ENCODE data around the gene USH1G. TPM values are rescaled to one million over a fixed set of nuclear protein-coding genes. Genes with fewer than 3 reads are reported as not detected.
"Not testable (repeated sequence)": the region's sequence is repeated elsewhere in the genome, so short reads cannot be mapped to it uniquely, and the experiment has no call there.

The USH1G gene
- total RNA-seq, 2 donors from 2014 or later: 0.21 to 0.47 TPM

DNA sequence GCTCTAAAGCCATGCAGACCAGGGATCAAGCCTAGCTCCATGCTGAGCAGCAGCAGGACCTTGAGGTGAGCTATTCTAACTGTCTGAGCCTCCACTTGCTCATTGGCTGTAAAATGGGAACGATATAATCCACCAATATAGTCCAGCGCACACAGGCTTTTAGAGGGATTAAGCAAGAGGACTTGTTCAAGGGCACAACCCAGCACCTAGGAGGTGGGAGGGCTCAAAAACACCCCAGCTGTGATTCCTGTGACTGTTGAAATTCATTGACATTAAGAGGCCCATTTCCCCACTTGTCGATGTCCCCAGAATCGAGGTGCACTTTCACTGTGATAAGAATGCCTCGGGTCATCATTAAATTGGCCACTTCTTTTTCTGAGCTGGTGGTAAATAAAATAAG, 4.1 kb downstream of the USH1G start:
- ATAC-seq (no peak), DNase-seq (no peak)
- intact Hi-C loops (cut with DNase I): no loop called here

DNA sequence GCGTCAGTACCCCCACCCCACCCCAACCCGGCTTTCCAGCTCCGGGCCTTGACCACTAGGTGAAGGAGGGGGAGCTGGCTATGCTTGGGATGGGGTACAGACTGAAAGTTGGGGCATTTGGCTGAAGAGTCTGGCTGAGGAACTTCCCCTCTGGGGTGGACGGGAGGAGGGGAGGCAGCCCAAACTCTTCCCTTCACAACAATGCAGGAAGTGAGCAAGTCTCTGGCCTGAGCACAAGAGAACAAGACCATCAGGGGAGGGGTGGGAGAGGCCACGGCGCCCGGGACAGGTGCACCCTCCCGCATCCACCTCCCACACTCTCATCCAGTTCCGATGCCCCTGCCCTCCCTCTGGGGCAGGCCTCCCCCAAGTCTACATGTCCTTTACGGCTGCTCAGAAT, 5.6 kb downstream of the USH1G start:
- intact Hi-C loops (cut with DNase I): no loop called here
- ATAC-seq: peak in 1 of 2 donors; percentile 11
- DNase-seq: no peak

DNA sequence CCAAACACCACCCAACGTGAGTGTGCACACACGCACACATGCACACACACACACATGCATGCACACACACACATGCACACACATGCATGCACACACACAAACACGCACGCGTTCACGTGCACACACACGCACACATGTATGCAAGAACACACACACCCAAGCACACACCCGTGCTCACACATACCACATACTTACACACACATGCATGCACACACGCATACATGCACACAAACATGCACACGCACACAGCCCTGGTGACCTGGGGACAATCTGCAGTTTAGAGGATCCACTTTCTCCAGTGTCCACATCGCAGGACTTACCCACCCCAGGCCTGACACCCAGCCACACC, 6.2 kb downstream of the USH1G start:
- no peak for DNase-seq
- intact Hi-C loops (cut with DNase I): no loop called here
- no peak for ATAC-seq

DNA sequence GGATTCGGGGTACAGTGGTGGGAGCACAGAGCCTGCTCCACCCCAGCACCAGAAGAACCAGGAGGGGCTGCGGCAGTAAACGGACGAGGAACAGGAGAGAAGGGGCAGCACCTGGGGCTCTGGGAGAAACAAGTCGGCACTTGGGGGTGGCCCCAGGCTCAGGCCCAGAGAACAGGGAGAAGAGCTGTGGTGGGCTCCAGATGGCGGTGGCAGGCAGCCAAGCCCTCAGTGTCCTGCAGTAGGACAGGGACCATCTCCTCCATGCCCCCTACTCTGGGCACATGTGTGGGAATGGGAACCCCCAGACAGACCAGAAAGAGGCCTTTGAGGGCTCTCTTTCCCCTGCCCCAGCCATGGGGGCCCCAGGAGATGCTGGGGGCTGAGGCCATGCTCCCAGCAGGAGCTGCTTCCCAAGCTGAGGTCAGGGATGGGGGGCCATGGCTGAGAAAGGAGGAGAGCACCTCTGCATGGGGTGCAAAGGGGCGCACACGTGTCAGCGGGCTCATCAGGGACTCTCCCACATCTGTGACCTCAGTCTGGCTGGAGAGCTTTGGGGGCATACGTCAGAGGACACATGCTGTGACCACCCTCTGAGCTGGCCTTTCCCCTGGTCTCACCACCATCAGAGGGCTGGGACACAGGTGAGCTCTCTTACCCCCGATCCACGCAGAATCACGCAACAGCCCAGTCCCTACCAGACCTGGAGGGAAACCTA, 6.8 kb downstream of the USH1G start:
- intact Hi-C loops (cut with DNase I): no loop called here
- DNase-seq: no peak
- ATAC-seq: no peak

DNA sequence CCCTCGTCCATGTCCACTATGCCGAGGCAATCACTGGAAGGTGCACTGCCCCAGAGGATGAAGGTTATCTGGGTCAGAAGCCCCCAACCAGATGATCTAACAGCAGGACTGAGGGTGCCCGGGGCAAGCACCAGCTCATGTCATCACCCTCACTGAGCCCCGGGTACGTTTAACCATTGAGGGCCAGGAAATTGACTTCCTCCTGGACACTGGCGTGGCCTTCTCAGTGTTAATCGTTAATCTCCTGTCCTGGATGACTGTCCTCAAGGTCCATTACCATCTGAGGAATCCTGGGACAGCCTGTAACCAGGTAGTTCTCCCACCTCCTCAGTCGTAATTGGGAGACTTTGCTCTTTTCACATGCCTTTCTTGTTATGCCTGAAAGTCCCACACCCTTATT, 11.6 kb downstream of the USH1G start:
- DNase-seq; intact Hi-C loops (cut with DNase I); ATAC-seq: not testable (repeated sequence)

DNA sequence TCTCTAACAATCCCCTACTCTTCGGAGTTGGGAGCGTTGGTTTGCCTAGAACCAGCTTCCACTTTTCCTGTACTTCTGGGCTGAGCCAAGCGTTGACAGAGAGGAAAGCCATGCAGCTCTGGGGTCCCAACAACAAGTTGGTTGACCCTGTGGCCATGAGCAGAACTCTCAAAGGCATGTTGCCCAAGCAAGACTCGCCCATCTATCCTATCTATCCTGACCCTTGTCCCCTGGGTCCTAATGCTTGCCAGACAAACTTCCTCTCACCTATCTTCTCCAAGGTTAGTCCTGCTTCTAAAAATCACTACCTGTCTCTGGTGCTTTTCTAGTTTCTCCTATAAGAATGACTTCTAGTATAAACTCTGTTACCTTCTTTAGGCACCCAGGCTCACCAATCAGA, 14.0 kb downstream of the USH1G start:
- intact Hi-C loops (cut with DNase I); ATAC-seq; DNase-seq: not testable (repeated sequence)

DNA sequence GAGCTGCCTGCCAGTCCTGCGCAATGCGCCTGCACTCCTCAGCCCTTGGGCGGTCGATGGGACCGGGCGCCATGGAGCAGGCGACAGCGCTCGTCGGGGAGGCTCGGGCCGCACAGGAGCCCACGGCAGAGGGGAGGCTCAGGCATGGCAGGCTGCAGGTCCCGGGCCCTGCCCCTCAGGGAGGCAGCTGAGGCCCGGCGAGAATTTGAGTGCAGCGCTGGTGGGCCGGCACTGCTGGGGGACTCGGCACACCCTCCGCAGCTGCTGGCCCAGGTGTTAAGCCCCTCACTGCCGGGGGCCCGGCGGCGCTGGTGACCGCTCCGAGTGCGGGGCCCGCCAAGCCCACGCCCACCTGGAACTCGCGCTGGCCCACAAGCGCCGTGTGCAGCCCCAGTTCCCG, 16.0 kb downstream of the USH1G start:
- intact Hi-C loops (cut with DNase I): no loop called here
- ATAC-seq: no peak
- DNase-seq: no peak

DNA sequence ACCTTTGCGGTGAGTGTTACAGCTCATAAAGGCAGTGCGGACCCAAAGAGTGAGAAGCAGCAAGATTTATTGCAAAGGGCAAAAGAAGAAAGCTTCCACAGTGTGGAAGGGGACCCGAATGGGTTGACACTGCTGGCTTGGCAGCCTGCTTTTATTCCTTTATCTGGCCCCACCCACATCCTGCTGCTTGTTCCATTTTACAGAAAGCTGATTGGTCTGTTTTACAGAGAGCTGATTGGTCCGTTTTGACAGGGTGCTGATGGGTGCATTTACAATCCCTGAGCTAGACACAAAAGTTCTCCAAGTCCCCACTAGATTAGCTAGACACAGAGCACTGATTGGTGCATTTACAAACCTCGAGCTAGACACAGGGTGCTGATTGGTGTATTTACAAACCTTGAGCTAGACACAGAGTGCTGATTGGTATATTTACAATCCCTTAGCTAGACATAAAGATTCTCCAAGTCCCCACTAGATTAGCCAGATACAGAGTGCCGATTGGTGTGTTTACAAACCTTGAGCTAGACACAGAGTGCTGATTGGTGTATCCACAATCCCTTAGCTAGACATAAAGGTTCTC, 16.8 kb downstream of the USH1G start:
- DNase-seq; intact Hi-C loops (cut with DNase I); ATAC-seq: not testable (repeated sequence)

DNA sequence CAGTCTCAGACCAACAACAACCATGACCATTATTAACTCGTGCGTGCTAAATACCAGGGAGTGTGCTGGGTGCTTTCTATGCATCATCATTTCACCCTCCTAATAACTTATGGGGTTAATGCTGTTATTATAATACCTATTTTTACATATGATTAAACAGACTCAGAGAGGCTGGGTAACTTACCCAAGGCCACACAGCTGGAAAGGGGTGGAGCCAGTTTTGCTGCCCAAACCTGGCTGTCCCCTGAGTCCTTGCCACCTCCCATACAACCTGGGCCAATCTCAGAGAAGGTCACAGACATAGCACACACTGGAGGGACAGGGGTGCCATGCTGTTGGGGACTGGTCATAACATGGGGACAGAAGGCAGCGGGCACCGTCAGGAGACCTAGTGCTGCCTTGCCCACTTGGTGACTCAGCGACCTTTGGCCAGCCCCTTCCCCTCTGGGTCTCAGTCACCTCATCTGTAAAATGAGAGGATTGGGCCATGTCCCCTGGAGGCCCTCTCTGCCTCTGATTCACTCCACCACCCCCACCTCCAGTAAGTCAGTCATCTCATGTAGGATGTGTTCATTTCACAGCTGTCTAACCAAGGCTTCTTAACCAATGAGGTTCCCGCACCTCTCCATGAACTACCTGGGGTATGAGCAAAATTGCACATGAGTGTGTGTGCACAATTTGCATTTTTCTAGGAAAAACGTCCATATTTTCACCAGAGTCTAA, 18.2 kb downstream of the USH1G start:
- DNase-seq (no peak), ATAC-seq (no peak)
- intact Hi-C loops (cut with DNase I): no loop called here

DNA sequence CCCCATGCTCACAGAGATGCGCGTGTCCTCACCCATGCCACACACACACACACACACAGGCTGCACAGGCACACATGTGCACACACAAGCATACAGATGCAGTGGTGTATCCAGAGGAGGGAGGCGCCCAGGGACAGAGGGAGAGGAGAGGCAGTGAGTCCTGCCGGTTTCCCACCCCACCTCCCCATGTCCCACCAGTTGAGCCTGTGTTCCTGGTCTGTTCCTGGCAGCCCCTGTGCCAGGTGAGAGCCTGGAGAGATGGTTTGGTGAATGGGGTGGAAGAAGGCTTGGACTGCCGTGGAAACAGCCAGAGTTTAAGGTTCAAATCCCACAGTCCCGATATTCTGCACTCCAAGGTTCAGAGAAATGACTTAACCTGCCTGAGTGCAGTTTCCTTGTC, 19.4 kb downstream of the USH1G start:
- intact Hi-C loops (cut with DNase I): no loop called here
- no peak for DNase-seq
- ATAC-seq: no peak

DNA sequence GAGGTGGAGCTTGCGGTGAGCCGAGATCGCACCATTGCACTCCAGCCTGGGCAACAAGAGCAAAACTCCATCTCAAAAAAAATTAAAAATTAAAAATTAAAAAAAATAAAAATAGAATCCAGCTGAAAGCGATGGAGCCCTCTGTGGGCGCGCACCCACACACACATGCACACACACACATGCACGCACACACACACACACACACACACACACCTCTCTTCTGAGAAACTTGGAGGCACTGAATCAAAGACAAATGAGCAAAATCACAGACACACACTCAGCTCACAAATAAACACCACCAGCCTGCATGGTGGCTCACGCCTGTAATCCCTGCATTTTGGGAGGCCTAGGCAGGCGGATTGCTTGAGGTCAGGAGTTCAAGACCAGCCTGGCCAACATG, 20.0 kb downstream of the USH1G start:
- DNase-seq (no peak), ATAC-seq (no peak)
- intact Hi-C loops (cut with DNase I): no loop called here

DNA sequence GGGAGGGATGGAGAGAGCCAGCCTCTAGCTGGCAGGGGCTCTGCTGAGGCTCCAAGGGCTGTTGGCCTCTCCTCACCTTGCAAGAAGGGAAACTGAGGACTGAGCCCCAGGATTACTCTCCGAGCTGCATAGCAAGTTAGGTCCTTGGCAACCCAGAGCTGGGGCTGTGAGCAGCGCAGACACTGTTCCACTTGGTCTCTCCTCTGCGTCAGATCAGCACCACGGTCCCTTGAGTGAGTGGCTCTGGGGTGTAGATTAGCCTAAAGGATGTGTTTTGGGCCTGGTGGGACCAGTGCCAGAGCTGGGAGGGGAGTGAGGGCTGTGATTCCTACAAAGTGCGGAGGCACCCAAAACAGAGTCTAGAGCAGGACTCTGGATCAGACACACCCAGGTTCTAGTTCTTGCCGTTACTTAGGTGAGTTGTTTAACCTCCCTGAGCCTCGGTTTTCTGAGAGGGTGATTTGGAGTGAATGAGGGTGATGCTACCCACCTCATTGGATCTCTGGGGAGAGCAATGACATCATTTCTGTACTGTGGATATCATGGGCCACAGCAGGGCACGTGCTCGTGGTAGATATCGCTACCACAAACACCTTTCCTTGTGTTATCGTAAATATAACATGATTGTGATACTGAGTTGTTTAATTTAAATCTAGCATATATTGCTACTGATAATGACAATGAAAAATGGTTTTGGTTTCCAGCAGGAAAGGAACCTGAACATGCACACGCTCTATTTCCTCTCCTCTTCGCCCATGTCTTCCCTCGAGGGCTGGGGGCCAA, 21.5 kb downstream of the USH1G start:
- ATAC-seq (no peak), DNase-seq (no peak)
- intact Hi-C loops (cut with DNase I): no loop called here

DNA sequence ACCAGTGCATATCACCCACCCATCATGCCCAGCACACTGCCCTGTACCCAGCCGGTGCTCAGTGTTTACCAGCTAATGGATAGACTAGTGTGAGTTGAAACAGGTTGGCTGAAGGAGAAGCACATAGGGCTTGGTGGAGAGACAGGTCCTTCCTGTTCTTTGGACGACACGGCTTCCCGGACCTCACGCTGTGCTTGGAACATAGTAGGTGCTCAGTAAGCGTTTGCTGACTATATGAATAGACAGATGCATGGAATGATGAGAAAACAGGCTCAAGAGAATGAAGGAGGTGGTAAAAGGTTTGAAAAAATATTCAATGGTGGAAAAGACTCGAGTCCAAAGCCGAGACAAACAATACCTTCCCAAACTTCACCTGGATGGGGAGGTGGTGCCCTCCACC, 22.8 kb downstream of the USH1G start:
- no peak for ATAC-seq
- intact Hi-C loops (cut with DNase I): no loop called here
- DNase-seq: no peak

DNA sequence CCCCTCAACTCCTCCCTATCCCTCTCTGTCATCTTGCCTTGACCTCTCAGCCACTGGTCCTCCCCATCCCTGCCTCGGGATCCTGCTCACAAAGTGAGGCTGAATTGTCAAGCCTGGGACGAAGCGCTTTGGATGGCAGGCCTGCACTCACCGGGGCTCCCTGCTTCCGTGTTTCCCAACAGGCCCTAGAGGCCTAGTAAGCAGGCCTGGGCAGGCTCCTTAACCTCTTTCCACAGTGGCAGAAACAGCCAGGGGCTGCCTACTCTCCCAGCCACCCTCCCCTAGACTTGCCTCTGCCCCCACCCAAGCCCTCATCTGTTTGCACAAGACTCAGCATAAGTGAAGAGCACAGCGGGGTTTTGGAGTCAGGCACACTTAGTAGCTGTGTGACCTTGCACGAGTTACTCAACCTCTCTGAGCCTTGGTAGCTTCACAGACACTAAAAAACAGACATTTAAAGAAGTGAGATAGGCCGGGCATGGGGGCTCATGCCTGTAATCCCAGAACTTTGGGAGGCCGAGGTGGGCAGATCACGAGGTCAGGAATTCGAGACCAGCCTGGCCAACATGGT, 24.6 kb downstream of the USH1G start:
- ATAC-seq (no peak), DNase-seq (no peak)
- intact Hi-C loops (cut with DNase I): no loop called here

DNA sequence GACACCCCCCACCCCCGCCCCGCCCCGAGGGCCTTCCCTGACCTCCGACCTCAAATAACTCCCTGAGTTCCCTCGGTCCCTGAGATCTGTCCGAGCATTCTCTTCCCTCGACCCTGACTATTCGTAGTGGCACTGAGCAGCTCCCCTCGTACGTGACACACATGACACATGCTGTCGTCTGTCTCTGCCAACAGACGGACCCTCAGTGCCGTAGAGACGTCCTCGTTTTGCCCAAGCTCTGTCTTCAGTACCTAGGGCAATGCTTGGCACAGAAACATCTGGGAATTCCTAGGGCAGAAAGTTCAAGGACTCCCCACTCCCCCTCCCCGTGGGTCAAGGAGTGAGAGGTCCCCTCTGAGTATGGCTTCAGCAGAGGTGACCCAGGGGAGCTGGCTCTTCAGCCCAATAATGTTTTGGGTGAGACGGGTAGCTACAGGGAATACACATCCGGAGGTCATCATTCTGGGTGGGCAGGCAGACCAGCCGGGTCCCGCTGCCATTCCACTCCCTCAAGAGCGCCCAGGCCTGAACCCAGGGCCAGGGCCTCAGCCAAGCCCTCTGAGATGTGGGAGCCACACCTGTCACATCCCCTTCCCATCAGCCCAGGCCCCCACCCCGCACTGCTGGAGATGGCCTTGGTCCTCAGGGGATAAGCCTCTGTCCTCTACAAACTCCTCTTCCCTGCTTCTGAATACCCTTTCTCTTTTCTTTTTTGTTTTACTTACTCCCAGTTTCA, 29.0 kb downstream of the USH1G start:
- intact Hi-C loops (cut with DNase I): no loop called here
- ATAC-seq (no peak), DNase-seq (no peak)

DNA sequence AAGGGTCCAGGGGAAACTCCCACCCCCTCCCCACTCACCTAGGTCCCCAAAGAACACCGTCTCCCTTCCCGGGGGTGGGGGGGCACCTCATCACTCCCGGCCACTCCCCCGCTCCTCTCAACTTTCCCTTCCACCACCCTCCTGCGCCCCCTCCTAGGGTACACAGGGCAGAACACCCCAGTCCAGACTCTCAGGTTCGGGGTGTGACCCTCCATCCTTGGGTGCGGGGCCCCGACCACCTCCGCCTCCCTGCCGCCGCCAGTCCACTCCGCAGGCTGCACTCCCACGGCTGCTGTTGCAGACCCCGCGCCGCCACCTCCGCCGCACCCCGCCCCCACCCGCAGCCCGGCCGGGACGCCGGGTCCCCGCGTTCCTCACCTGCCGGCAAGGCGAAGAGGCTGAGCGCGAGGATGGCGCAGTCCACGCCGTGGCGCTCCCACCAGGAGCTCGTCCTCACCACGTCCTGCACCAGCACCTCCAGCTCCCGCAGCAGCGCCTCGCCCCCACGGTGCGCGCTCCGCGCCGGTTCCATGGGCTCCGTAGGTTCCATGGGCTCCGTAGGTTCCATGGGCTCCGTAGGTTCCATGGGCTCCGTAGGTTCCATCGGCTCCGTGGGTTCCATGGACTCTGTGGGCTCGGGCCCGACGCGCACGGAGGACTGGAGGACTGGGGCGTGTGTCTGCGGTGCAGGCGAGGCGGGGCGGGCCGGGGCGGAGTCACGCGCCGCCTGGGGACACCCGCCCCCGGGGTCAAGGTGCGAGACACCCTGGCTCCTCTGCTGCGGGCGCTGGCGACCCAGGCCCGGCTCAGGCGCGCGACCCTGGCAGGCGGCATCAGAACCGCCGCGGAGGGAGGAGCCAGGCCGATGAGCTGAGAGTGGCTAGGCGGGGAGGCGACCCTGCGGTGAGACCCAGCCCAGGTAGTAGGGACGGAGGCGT, 29.8 kb downstream of the USH1G start, which contains the start of gene FADS6:
TSS of gene FADS6 (minus strand) at position 660 of the 938 bp plus-strand sequence. CDS start at position 622, 38 bp downstream.
- DNase-seq (no peak), ATAC-seq (peak; percentile 34 to 53)
- intact Hi-C loops (cut with DNase I): no loop called here

DNA sequence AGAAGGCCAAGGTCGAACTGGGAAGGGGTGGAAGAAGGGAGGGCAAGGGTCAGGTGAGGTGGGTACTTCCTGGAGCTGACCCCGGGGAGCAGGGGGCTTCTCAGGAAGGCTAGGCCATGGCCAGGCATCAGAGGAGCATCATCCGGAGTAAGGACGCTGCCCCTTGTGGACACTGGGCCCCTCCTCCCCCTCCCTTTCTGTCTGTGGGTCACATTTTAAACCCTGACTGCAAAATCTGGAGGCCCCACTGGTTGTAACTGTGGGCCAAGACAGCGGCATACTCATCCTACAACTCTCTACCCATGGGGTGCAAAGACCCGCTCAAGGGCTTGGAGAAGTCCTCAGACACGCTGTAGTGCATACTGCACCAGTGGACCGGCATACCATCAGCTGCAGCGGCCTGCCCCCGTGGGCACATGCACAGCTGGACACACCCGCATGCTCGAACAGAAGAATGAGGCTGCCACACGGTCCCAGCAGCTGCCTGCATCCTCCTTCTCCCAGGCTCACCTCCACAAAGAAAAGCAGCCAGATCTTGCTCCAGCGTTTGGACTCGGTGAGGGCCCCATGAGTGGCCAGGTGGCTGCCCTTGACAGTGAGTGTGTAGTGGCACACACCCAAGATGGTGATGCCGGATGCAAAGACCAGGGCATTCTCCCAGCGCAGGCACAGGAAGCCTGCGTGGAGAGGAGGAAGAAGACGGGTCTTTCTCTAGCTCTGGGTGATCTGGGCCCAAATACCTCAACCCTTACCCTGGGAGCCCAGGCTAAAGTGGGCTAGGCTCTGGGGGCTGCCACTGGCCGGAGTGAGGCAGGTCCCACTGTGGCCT, 30.8 kb downstream of the USH1G start:
- ATAC-seq: peak in 1 of 2 donors; percentile 5
- intact Hi-C loops (cut with DNase I): no loop called here
- no peak for DNase-seq

Data from left cardiac atrium (tissue), 4 donors.